PC-9 (cell line): ENCODE data around the gene NQO2. TPM values are rescaled to one million over a fixed set of nuclear protein-coding genes. Genes with fewer than 3 reads are reported as not detected.
"Not testable (repeated sequence)": the region's sequence is repeated elsewhere in the genome, so short reads cannot be mapped to it uniquely, and the experiment has no call there.

ENCODE experiments used
- BruUV-seq: library from RNA; stranded (reverse); fragments of 400-500 nt; replicated peaks from 2 replicates; lab custom pipeline; 2021; lab: Mats Ljungman, UMichigan
- CTCF ChIA-PET: fragments of 300-600 bp; sonication (Branson Sonifier 250); formaldehyde crosslinking; loops from one replicate; lab custom pipeline; 2022; ENCODE audit warnings: antibody characterized with exemption; lab: Charles Lee
- POLR2A ChIA-PET: fragments of 300-600 bp; sonication (Branson Sonifier 250); formaldehyde crosslinking; loops from one replicate; lab custom pipeline; 2022; ENCODE audit warnings: antibody characterized with exemption; ENCODE audit not compliant: unreplicated experiment; lab: Charles Lee
- DNase-seq, 2 experiments: peaks; one replicate each; pipeline versions ENCODE4 v3.0.0 to v3.0.0-alpha.2; 2015 to 2022; ENCODE audit warnings: mixed read lengths in 1 of 2
- H2AFZ ChIP-seq: fragments of 200-600 bp; sonication (generic); 2 replicates; pipeline ENCODE4 v1.8.1; 2017; ENCODE audit warnings: antibody characterized with exemption
- H3F3A ChIP-seq: fragments of 200-600 bp; sonication (generic); 2 replicates; pipeline ENCODE4 v1.8.1; 2017; ENCODE audit warnings: antibody characterized with exemption, mild to moderate bottlenecking, low read depth; ENCODE audit not compliant: insufficient read depth
- H3K27ac ChIP-seq: fragments of 200-600 bp; sonication (generic); 2 replicates; pipeline ENCODE4 v1.6.1; 2016; ENCODE audit warnings: mixed run types
- H3K27me3 ChIP-seq: fragments of 200-600 bp; sonication (generic); 2 replicates; pipeline ENCODE4 v1.6.1; 2016; ENCODE audit warnings: low read depth, mixed run types; ENCODE audit not compliant: insufficient read depth
- H3K36me3 ChIP-seq: fragments of 200-600 bp; sonication (generic); 2 replicates; pipeline ENCODE4 v1.6.1; 2016; ENCODE audit warnings: low read depth, mixed run types
- H3K4me1 ChIP-seq: fragments of 200-600 bp; sonication (generic); replicated peaks from 2 replicates; pipeline ENCODE4 v1.6.1; 2016; ENCODE audit warnings: mixed run types; ENCODE audit not compliant: insufficient read depth
- H3K4me2 ChIP-seq: fragments of 200-600 bp; sonication (generic); 2 replicates; pipeline ENCODE4 v1.6.1; 2017; ENCODE audit warnings: mixed run types
- H3K4me3 ChIP-seq: fragments of 200-600 bp; sonication (generic); 2 replicates; pipeline ENCODE4 v1.6.1; 2016; ENCODE audit warnings: mixed run types
- H3K79me2 ChIP-seq: fragments of 200-600 bp; sonication (generic); 2 replicates; pipeline ENCODE4 v1.6.1; 2017; ENCODE audit warnings: low read depth, mixed run types
- H3K9me2 ChIP-seq: fragments of 200-600 bp; sonication (generic); 2 replicates; pipeline ENCODE4 v1.8.1; 2017; ENCODE audit warnings: mild to moderate bottlenecking; ENCODE audit not compliant: insufficient read depth
- H3K9me3 ChIP-seq: fragments of 200-600 bp; sonication (generic); 2 replicates; pipeline ENCODE4 v1.8.1; 2016; ENCODE audit warnings: low read depth; ENCODE audit not compliant: insufficient read depth
- H4K20me1 ChIP-seq: fragments of 200-600 bp; sonication (generic); 2 replicates; pipeline ENCODE4 v1.8.1; 2017; ENCODE audit not compliant: insufficient read depth
- CTCF ChIP-seq: fragments of 200-600 bp; sonication (generic); conservative IDR thresholded peaks from 2 replicates; pipeline ENCODE4 v1.6.1; 2017; ENCODE audit warnings: mixed run types, antibody characterized with exemption, mild to moderate bottlenecking, moderate library complexity
- intact Hi-C: fragments of 100-400 bp; cut with micrococcal nuclease; formaldehyde crosslinking; loops from one replicate; pipeline ENCODE4 v1.10.0; 2022; ENCODE audit not compliant: unreplicated experiment
- total RNA-seq: library from RNA; stranded (reverse); gene quantifications from 2 replicates; pipeline ENCODE4 v1.2.3, GENCODE V29; 2021

The NQO2 gene
- total RNA-seq, 1 experiment from 2014 or later = 82.9 TPM

- Histone ChIP-seq H3K36me3 (no peaks in the 10 kb centered on the region), H3K27ac (no peak overlapping the region), H3K27me3 (no peaks in the 10 kb centered on the region), H3K4me1 (peaks cover 16% of the 10 kb centered on the region), H3K4me2 (no peak overlapping the region), H4K20me1 (no peaks in the 10 kb centered on the region), H3K4me3 (no peak overlapping the region), H3K9me2 (no peaks in the 10 kb centered on the region), H3K9me3 (no peaks in the 10 kb centered on the region), H3K79me2 (peaks cover 5% of the 10 kb centered on the region), H2AFZ (no peak overlapping the region), H3F3A (peaks cover 13% of the 10 kb centered on the region; the same call in 1 of the 2 replicates)
- no TSS peak for BruUV-seq
- intact Hi-C loops = no loop called here
- TF ChIP-seq CTCF = no peak
- CTCF ChIA-PET = interaction anchor here (0.6 kb wide), 1 partner anchor 25 kb away, joined by 3 read pairs; no protein-coding TSS in a partner anchor
- DNase-seq = no peak
- POLR2A ChIA-PET = interaction anchor here (0.6 kb wide), 1 partner anchor 37 kb away, joined by 3 read pairs; no protein-coding TSS in a partner anchor
Measured at GRCh38 chr6:3026791-3027626, 27.3 kb downstream of the NQO2 start.

- H3K9me2 ChIP-seq, H3K79me2 ChIP-seq, CTCF ChIA-PET, H3K4me3 ChIP-seq, H3K27me3 ChIP-seq, H3K9me3 ChIP-seq, DNase-seq, H3K4me2 ChIP-seq, H3K27ac ChIP-seq, H2AFZ ChIP-seq, H3F3A ChIP-seq, H4K20me1 ChIP-seq, intact Hi-C loops, POLR2A ChIA-PET, H3K36me3 ChIP-seq, BruUV-seq: not testable (repeated sequence)
- H3K4me1 ChIP-seq = peaks cover 11% of the 10 kb centered on the region
Measured at GRCh38 chr6:3028156-3028555, 28.5 kb downstream of the NQO2 start.

- no peak for DNase-seq
- BruUV-seq = no TSS peak
- no peak for TF ChIP-seq CTCF
- Histone ChIP-seq H3K36me3 (no peaks in the 10 kb centered on the region), H3F3A (no peaks in the 10 kb centered on the region), H2AFZ (no peak overlapping the region), H3K9me2 (no peaks in the 10 kb centered on the region), H3K79me2 (no peaks in the 10 kb centered on the region), H3K27me3 (no peaks in the 10 kb centered on the region), H3K4me1 (no peaks in the 10 kb centered on the region), H3K27ac (no peak overlapping the region), H3K4me3 (no peak overlapping the region), H4K20me1 (no peaks in the 10 kb centered on the region), H3K4me2 (no peak overlapping the region), H3K9me3 (no peaks in the 10 kb centered on the region)
- ChIA-PET CTCF (interaction anchor here (0.5 to 0.6 kb wide), 2 partner anchors 33 to 988 kb away, joined by 4 to 11 read pairs; no protein-coding TSS in a partner anchor), POLR2A (no interaction called here)
- intact Hi-C loops = no loop called here
Measured at GRCh38 chr6:3031857-3032640, 32.4 kb downstream of the NQO2 start.
